Mesothelial cell of epicardium (in vitro differentiated cells): ENCODE measurements around the gene KCNAB2. TPM values are rescaled to one million over a fixed set of nuclear protein-coding genes. Genes with fewer than 3 reads are reported as not detected.

Source experiments
- DNase-seq, 2 experiments: peaks; one replicate each; pipeline ENCODE4 v3.0.0; 2021; ENCODE audit warnings: low spot score in 2 of 2; ENCODE audit not compliant: unreplicated experiment in 2 of 2
- H3K27ac Mint-ChIP-seq: 2 replicates; pipeline ENCODE4 v1.8.0; 2021; ENCODE audit warnings: mixed read lengths
- H3K27me3 Mint-ChIP-seq: 2 replicates; pipeline ENCODE4 v1.8.0; 2021; ENCODE audit warnings: low read depth, mixed read lengths
- H3K36me3 Mint-ChIP-seq: 2 replicates; pipeline ENCODE4 v1.8.0; 2021; ENCODE audit warnings: mixed read lengths
- H3K4me1 Mint-ChIP-seq: 2 replicates; pipeline ENCODE4 v1.8.0; 2021; ENCODE audit warnings: mixed read lengths
- H3K4me3 Mint-ChIP-seq: 2 replicates; pipeline ENCODE4 v1.8.0; 2021; ENCODE audit warnings: mild to moderate bottlenecking, moderate library complexity, mixed read lengths
- H3K9me3 Mint-ChIP-seq: 2 replicates; pipeline ENCODE4 v1.8.0; 2021; ENCODE audit warnings: mixed read lengths
- total RNA-seq: library from RNA; stranded (reverse); gene quantifications from 3 replicates; pipeline ENCODE4 v1.2.1, GENCODE V29; 2021
- TF ChIP-seq, protein P1 (sequence below): fragments of 200-600 bp; sonication (generic); IDR thresholded peaks from one replicate; pipeline ENCODE4 v1.5.0; 2021; ENCODE audit warnings: antibody characterized with exemption; ENCODE audit not compliant: unreplicated experiment

Gene KCNAB2
- total RNA-seq, 1 donor from 2014 or later, result 10.7 TPM

DNA sequence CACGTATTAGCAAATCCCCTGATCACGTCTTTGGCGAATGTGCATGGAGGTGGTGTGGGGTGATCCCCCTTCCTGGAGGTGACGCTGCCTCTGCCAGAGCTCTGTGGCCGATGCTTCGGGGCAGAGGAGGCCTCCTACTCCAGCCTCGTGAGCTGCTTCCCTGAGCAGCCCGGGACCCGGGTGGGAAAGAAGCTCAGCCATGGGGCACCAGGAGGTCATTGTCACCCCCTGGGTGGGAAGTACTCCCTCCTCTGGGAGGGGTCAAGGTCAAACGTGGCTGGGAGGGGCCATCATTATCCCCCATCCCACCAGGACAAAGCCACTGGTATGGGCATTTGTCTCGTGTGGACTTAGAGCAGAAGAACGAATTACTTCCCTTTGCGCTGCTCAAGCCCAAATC is 40.7 kb downstream of the KCNAB2 start:
- TF ChIP-seq, protein P1, sequence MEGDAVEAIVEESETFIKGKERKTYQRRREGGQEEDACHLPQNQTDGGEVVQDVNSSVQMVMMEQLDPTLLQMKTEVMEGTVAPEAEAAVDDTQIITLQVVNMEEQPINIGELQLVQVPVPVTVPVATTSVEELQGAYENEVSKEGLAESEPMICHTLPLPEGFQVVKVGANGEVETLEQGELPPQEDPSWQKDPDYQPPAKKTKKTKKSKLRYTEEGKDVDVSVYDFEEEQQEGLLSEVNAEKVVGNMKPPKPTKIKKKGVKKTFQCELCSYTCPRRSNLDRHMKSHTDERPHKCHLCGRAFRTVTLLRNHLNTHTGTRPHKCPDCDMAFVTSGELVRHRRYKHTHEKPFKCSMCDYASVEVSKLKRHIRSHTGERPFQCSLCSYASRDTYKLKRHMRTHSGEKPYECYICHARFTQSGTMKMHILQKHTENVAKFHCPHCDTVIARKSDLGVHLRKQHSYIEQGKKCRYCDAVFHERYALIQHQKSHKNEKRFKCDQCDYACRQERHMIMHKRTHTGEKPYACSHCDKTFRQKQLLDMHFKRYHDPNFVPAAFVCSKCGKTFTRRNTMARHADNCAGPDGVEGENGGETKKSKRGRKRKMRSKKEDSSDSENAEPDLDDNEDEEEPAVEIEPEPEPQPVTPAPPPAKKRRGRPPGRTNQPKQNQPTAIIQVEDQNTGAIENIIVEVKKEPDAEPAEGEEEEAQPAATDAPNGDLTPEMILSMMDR, result no peak
- no peak overlapping the region for H3K4me3 Mint-ChIP-seq
- no peaks in the 10 kb centered on the region for H3K9me3 Mint-ChIP-seq
- no peak overlapping the region for H3K27ac Mint-ChIP-seq
- no peaks in the 10 kb centered on the region for H3K4me1 Mint-ChIP-seq
- DNase-seq, result no peak
- no peaks in the 10 kb centered on the region for H3K36me3 Mint-ChIP-seq
- H3K27me3 Mint-ChIP-seq, result peaks cover 7% of the 10 kb centered on the region

DNA sequence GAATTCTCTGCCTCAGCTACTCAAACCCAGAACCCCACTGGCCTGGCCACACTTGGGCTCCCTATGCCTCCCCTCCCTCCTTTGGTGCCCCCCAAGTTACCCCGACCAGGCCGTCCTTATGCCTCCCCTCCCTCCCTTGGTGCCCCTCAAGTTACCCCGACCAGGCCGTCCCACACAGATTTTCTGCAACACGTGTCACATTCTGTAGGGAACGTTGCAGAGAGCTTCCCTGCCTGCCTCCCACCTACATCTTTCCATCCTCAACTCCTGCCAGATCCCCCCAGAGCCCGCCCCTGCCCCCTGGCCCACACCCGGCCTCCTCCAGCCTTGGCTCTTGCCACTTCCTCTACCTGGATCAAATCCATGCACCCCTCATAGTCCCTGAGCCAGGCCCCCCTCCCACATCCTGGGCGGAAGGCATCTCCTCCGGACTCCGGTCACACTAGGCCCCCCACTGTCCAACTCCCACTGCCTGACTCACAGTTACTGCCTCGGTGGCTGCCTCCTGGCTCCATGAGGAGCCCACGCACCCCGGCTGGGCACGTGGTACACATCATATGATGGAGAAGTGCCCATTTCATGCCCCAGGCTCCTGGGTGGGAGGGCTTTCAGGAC is 41.2 kb downstream of the KCNAB2 start:
- Mint-ChIP-seq H3K4me3 (no peak overlapping the region), H3K27ac (no peak overlapping the region)

DNA sequence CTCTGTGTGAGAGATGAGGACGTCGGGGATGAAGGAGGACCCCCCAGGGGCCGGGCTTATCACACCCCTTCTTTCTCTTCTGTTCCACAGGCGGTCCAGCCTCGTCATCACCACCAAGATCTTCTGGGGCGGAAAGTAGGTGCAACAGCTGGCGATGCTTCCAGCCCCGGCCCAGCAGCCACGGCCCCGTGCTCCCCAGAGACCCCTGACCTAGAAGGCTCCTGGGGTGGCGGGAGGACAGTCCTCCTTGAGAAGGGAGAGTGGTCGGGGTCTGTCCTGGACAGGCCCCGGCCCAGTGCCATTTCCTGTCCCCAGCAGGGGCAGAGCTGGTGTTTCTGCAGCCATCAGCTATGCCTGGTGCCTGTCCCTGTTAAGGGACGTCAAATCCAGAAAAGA is 41.7 kb downstream of the KCNAB2 start:
- H3K4me3 Mint-ChIP-seq, result no peak overlapping the region
- H3K4me1 Mint-ChIP-seq, result no peaks in the 10 kb centered on the region
- H3K36me3 Mint-ChIP-seq, result no peaks in the 10 kb centered on the region
- H3K27me3 Mint-ChIP-seq, result peaks cover 7% of the 10 kb centered on the region
- DNase-seq, result no peak
- no peaks in the 10 kb centered on the region for H3K9me3 Mint-ChIP-seq
- TF ChIP-seq, protein P1, result no peak
- H3K27ac Mint-ChIP-seq, result no peak overlapping the region

More for the DNA sequence above, 41.2 kb downstream of the KCNAB2 start:
- Mint-ChIP-seq H3K4me1 (no peaks in the 10 kb centered on the region), H3K36me3 (no peaks in the 10 kb centered on the region), H3K9me3 (no peaks in the 10 kb centered on the region), H3K27me3 (peaks cover 7% of the 10 kb centered on the region)
- DNase-seq, result no peak
- TF ChIP-seq, protein P1, result no peak

DNA sequence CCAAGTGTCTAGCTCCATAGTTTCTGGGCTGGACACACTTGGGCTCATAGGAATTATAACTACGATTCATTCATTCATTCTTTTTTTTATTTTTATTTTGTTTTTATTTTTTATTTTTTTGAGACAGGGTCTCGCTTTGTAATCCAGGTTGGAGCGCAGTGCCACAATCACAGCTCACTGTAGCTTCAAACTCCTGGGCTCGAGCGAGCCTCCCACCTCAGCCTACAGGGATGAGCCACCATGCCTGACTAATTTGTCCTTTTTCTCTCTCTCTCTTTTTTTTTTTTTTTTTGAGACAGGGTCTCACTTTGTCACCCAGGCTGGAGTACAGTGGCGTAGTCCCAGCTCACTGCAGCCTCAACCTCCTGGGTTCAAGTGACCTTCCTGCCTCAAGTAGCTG is 42.3 kb downstream of the KCNAB2 start:
- Mint-ChIP-seq H3K9me3 (no peaks in the 10 kb centered on the region), H3K36me3 (no peaks in the 10 kb centered on the region), H3K4me3 (no peak overlapping the region), H3K4me1 (no peaks in the 10 kb centered on the region), H3K27me3 (peaks cover 7% of the 10 kb centered on the region), H3K27ac (no peak overlapping the region)
- DNase-seq, result no peak
- TF ChIP-seq, protein P1, result no peak

DNA sequence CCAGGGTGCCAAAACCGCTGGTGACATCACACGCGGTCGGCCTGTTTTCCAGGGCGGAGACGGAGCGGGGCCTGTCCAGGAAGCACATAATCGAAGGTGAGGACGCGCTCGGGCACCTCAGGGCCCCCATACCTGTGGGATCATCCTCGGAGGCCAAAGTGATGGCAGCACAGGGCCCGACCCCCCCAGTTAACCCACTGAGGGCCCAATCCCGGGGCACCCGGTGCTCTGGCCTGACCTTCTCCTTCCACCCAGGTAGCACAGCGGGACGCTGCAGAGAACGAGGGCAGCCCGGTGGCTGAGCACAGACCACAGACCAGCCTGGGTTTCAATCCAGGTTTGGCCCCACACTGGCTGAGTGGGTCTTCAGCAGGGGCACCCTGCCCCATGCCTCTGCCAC is 43.3 kb downstream of the KCNAB2 start:
- TF ChIP-seq, protein P1, result no peak
- Mint-ChIP-seq H3K9me3 (no peaks in the 10 kb centered on the region), H3K27ac (no peak overlapping the region), H3K27me3 (peaks cover 9% of the 10 kb centered on the region), H3K4me3 (no peak overlapping the region), H3K36me3 (no peaks in the 10 kb centered on the region), H3K4me1 (peaks cover 3% of the 10 kb centered on the region)
- DNase-seq, result no peak

DNA sequence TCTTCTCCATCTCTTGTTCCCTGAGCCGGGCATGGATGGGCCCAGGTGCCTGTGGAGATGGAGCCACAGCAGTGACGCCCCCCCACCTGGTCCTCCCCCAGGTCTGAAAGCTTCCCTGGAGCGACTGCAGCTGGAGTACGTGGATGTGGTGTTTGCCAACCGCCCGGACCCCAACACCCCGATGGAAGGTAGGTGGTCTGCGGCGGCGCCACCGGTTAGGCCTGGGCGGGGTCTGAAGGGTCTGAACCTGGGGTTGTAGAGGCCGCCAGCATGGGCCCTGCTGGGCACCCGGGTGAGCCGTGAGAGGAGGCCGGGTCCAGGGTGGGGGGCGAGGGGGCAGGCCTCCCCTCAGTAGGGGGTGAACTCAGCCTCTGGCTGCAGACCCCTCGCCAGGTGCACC is 44.6 kb downstream of the KCNAB2 start:
- peaks cover 9% of the 10 kb centered on the region for H3K27me3 Mint-ChIP-seq

More for the DNA sequence above, 44.6 kb downstream of the KCNAB2 start:
- DNase-seq, result no peak
- Mint-ChIP-seq H3K27ac (no peak overlapping the region), H3K4me3 (no peak overlapping the region), H3K36me3 (no peaks in the 10 kb centered on the region), H3K4me1 (peaks cover 3% of the 10 kb centered on the region), H3K9me3 (no peaks in the 10 kb centered on the region)
- TF ChIP-seq, protein P1, result no peak
